ENCODE data around the gene RNASE13.

Gene RNASE13

DNA sequence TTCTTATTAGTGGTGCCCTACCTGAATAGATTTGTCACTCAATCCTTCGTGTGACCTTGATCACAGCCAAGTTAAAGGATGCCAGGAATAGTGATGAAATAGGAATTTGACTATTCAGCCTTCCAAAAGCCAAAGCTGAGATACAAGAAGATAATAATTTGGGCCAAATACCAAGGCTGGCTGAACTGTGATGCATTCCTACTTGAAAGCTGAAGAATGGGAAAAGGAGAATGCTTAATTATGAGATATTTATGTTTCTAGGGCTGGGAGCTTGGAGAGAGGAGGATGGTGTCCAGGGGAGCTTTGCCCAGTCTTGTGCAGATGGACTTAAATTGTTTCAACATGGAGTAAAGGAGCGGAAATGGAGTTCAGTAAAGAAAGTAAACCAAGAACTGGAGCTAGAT, 12.8 kb upstream of the RNASE13 start:
- TF ChIP-seq, protein P1, sequence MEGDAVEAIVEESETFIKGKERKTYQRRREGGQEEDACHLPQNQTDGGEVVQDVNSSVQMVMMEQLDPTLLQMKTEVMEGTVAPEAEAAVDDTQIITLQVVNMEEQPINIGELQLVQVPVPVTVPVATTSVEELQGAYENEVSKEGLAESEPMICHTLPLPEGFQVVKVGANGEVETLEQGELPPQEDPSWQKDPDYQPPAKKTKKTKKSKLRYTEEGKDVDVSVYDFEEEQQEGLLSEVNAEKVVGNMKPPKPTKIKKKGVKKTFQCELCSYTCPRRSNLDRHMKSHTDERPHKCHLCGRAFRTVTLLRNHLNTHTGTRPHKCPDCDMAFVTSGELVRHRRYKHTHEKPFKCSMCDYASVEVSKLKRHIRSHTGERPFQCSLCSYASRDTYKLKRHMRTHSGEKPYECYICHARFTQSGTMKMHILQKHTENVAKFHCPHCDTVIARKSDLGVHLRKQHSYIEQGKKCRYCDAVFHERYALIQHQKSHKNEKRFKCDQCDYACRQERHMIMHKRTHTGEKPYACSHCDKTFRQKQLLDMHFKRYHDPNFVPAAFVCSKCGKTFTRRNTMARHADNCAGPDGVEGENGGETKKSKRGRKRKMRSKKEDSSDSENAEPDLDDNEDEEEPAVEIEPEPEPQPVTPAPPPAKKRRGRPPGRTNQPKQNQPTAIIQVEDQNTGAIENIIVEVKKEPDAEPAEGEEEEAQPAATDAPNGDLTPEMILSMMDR (IDR thresholded peaks at IDR 0.05), result no peak
- Histone ChIP-seq H3K4me3 (ENCODE audit: low read depth, low read length) (no peak overlapping the region), H3K9ac (no peak overlapping the region), H2AFZ (peak overlapping the region; percentile 18), H3K36me3 (ENCODE audit: control insufficient read depth, insufficient read depth, low read length) (no peaks in the 10 kb centered on the region), H3K79me2 (no peaks in the 10 kb centered on the region), H3K4me1 (peaks cover 71% of the 10 kb centered on the region), H3K4me2 (ENCODE audit: low read length) (no peak overlapping the region), H3K27me3 (ENCODE audit: control insufficient read depth, insufficient read depth, low read length) (no peaks in the 10 kb centered on the region), H3K27ac (peak overlapping the region; percentile 55), H3K9me3 (ENCODE audit: control insufficient read depth, low read length) (no peaks in the 10 kb centered on the region)

DNA sequence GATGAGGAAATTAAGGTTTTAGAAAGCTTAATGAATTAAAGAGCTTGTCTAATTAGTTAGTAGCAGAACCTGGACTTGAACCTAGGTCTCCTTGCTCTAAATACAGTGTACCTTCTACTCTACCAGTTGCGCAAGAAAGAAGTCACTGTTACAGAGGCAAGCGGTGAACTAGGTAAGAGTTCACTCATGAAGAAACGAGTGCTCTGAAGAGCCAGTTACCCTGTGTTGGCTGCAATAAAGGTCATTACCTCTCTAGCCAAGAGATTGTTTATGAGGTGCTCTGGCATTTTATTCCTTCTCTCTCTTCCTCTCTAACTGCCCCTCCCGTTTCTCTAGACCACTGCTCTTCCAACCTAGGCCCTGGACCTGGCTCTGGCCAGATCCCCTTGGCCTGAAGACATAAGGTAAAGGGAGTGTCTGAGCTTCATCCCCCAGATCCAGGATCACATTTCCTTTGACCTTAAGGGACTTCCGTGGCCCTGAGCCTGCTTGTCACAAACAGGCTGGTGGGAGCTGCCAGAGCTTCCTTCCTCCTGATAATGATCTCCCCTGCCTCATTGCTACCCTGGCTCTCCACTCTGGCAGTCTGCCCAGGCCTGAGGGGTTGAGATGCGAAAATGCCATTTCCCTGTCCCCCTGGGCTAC, 9.5 kb upstream of the RNASE13 start:
- Histone ChIP-seq H3K9me3 (ENCODE audit: control insufficient read depth, low read length) (no peaks in the 10 kb centered on the region), H3K36me3 (ENCODE audit: control insufficient read depth, insufficient read depth, low read length) (no peaks in the 10 kb centered on the region), H3K27me3 (ENCODE audit: control insufficient read depth, insufficient read depth, low read length) (no peaks in the 10 kb centered on the region), H3K79me2 (no peaks in the 10 kb centered on the region), H2AFZ (peak overlapping the region; percentile 57), H3K4me2 (ENCODE audit: low read length) (peak overlapping the region; percentile 18), H3K4me3 (ENCODE audit: low read depth, low read length) (peak overlapping the region; percentile 20), H3K4me1 (peaks cover 84% of the 10 kb centered on the region), H3K27ac (peak overlapping the region; percentile 96), H3K9ac (peak overlapping the region; percentile 13)
- TF ChIP-seq, protein P1 (IDR thresholded peaks at IDR 0.05), result no peak

- Histone ChIP-seq H3K79me2 (no peaks in the 10 kb centered on the region), H3K4me1 (peaks cover 85% of the 10 kb centered on the region), H3K27me3 (ENCODE audit: control insufficient read depth, insufficient read depth, low read length) (no peaks in the 10 kb centered on the region), H3K27ac (peak overlapping the region; percentile 96), H3K4me2 (ENCODE audit: low read length) (peak overlapping the region; percentile 18), H3K36me3 (ENCODE audit: control insufficient read depth, insufficient read depth, low read length) (no peaks in the 10 kb centered on the region), H3K4me3 (ENCODE audit: low read depth, low read length) (peak overlapping the region; percentile 20), H3K9ac (peak overlapping the region; percentile 13), H3K9me3 (ENCODE audit: control insufficient read depth, low read length) (no peaks in the 10 kb centered on the region), H2AFZ (peak overlapping the region; percentile 69)
- TF ChIP-seq, protein P1 (IDR thresholded peaks at IDR 0.05), result no peak
These were observed 8.9 kb upstream of the RNASE13 start for GRCh38 chr14:21043387-21043973.

- no peak overlapping the region for H3K4me3 ChIP-seq (ENCODE audit: low read depth, low read length)
- H3K79me2 ChIP-seq, result no peaks in the 10 kb centered on the region
- H3K9me3 ChIP-seq (ENCODE audit: control insufficient read depth, low read length), result no peaks in the 10 kb centered on the region
- peak overlapping the region; percentile 13 for H3K9ac ChIP-seq
- H3K4me2 ChIP-seq (ENCODE audit: low read length), result peak overlapping the region; percentile 18
- peak overlapping the region; percentile 96 for H3K27ac ChIP-seq
- peaks cover 82% of the 10 kb centered on the region for H3K4me1 ChIP-seq
- H3K27me3 ChIP-seq (ENCODE audit: control insufficient read depth, insufficient read depth, low read length), result no peaks in the 10 kb centered on the region
- no peaks in the 10 kb centered on the region for H3K36me3 ChIP-seq (ENCODE audit: control insufficient read depth, insufficient read depth, low read length)
- H2AFZ ChIP-seq, result peak overlapping the region; percentile 69
- TF ChIP-seq, protein P1 (IDR thresholded peaks at IDR 0.05), result no peak
These were observed 8.3 kb upstream of the RNASE13 start for GRCh38 chr14:21042918-21043317.
